HL-60 (cell line): Measurements from ENCODE around the gene ABCC8.

Source experiments
- SPI1 ChIP-seq: IDR thresholded peaks from 2 replicates; pipeline ENCODE4 v1.6.1; 2012; ENCODE audit warnings: low read depth, mild to moderate bottlenecking, borderline replicate concordance
- TF ChIP-seq, protein P1 (sequence below): IDR thresholded peaks from one replicate; pipeline ENCODE4 v1.5.1; 2011; ENCODE audit warnings: low read length, control low read depth, inconsistent platforms; ENCODE audit not compliant: insufficient read depth
- TF ChIP-seq, protein P2 (sequence below): IDR thresholded peaks from 2 replicates; pipeline ENCODE4 v1.6.1; 2012; ENCODE audit warnings: low read depth; ENCODE audit not compliant: insufficient replicate concordance

DNA sequence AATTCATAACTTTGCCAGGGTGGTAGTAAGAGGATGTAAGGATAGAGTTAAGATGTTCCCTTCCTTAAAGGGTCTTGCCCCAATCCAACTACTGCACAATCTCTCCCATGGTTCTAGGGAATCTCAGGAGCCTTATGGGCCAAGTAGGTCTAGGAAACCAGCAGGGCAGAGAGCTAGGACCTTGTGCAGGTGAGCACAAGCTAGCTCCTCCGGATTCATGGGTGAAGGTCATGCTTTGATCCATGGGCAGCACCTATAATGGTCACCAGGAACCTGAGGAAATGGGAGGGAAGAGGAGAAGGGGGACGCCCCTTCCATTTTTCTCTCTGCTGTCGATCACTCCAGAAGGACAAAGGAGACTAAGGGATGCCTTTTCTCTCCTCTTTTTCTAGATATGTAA lies 105.0 kb downstream of the ABCC8 start:
- no peak for TF ChIP-seq SPI1
- TF ChIP-seq, protein P1, sequence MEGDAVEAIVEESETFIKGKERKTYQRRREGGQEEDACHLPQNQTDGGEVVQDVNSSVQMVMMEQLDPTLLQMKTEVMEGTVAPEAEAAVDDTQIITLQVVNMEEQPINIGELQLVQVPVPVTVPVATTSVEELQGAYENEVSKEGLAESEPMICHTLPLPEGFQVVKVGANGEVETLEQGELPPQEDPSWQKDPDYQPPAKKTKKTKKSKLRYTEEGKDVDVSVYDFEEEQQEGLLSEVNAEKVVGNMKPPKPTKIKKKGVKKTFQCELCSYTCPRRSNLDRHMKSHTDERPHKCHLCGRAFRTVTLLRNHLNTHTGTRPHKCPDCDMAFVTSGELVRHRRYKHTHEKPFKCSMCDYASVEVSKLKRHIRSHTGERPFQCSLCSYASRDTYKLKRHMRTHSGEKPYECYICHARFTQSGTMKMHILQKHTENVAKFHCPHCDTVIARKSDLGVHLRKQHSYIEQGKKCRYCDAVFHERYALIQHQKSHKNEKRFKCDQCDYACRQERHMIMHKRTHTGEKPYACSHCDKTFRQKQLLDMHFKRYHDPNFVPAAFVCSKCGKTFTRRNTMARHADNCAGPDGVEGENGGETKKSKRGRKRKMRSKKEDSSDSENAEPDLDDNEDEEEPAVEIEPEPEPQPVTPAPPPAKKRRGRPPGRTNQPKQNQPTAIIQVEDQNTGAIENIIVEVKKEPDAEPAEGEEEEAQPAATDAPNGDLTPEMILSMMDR, result no peak
- TF ChIP-seq, protein P2, sequence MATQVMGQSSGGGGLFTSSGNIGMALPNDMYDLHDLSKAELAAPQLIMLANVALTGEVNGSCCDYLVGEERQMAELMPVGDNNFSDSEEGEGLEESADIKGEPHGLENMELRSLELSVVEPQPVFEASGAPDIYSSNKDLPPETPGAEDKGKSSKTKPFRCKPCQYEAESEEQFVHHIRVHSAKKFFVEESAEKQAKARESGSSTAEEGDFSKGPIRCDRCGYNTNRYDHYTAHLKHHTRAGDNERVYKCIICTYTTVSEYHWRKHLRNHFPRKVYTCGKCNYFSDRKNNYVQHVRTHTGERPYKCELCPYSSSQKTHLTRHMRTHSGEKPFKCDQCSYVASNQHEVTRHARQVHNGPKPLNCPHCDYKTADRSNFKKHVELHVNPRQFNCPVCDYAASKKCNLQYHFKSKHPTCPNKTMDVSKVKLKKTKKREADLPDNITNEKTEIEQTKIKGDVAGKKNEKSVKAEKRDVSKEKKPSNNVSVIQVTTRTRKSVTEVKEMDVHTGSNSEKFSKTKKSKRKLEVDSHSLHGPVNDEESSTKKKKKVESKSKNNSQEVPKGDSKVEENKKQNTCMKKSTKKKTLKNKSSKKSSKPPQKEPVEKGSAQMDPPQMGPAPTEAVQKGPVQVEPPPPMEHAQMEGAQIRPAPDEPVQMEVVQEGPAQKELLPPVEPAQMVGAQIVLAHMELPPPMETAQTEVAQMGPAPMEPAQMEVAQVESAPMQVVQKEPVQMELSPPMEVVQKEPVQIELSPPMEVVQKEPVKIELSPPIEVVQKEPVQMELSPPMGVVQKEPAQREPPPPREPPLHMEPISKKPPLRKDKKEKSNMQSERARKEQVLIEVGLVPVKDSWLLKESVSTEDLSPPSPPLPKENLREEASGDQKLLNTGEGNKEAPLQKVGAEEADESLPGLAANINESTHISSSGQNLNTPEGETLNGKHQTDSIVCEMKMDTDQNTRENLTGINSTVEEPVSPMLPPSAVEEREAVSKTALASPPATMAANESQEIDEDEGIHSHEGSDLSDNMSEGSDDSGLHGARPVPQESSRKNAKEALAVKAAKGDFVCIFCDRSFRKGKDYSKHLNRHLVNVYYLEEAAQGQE, result no peak
